GM18505 (cell line): ENCODE measurements around the gene OXA1L.
"Not testable (repeated sequence)": the region's sequence is repeated elsewhere in the genome, so short reads cannot be mapped to it uniquely, and the experiment has no call there.

ENCODE experiments used
- ATAC-seq: cut with Tn5 transposase; IDR thresholded peaks from one replicate; pipeline ENCODE4 v1.9.1; 2021; ENCODE audit not compliant: unreplicated experiment
- POLR2A ChIP-seq: IDR thresholded peaks from 4 replicates; pipeline ENCODE4 v1.6.1; 2011; ENCODE audit warnings: borderline replicate concordance; ENCODE audit not compliant: insufficient read depth, insufficient read length; ENCODE audit errors: extremely low read depth

OXA1L gene

GRCh38 chr14:22766457-22767322 is at the start of gene OXA1L:
Gene OXA1L (plus strand): TSS chr14:22766688. CDS start chr14:22766702, 14 bp downstream.
- TF ChIP-seq POLR2A, result peak; percentile 94
- ATAC-seq, result peak; percentile 75

- no peak for ATAC-seq
- no peak for TF ChIP-seq POLR2A
Observed at GRCh38 chr14:22718091-22718490, 48.4 kb upstream of the OXA1L start.

- no peak for ATAC-seq
- no peak for TF ChIP-seq POLR2A
Observed at GRCh38 chr14:22721213-22721612, 45.3 kb upstream of the OXA1L start.

GRCh38 chr14:22723815-22724214 is 42.7 kb upstream of the OXA1L start:
- ATAC-seq, result no peak
- no peak for TF ChIP-seq POLR2A

- ATAC-seq, result not testable (repeated sequence)
Observed at GRCh38 chr14:22724847-22725246, 41.6 kb upstream of the OXA1L start.

- ATAC-seq, result not testable (repeated sequence)
Observed at GRCh38 chr14:22725374-22725773, 41.1 kb upstream of the OXA1L start.

GRCh38 chr14:22726012-22726411 is 40.5 kb upstream of the OXA1L start:
- TF ChIP-seq POLR2A, result no peak
- ATAC-seq, result no peak

- not testable (repeated sequence) for ATAC-seq
Observed at GRCh38 chr14:22732062-22732461, 34.4 kb upstream of the OXA1L start.

- ATAC-seq, result no peak
Observed at GRCh38 chr14:22733829-22734228, 32.7 kb upstream of the OXA1L start.

GRCh38 chr14:22735096-22735495 is 31.4 kb upstream of the OXA1L start:
- TF ChIP-seq POLR2A, result no peak
- no peak for ATAC-seq

More at GRCh38 chr14:22733829-22734228, 32.7 kb upstream of the OXA1L start:
- no peak for TF ChIP-seq POLR2A

- not testable (repeated sequence) for ATAC-seq
Observed at GRCh38 chr14:22736384-22736783, 30.1 kb upstream of the OXA1L start.

GRCh38 chr14:22737052-22737451 is 29.4 kb upstream of the OXA1L start:
- no peak for TF ChIP-seq POLR2A
- peak; percentile 70 for ATAC-seq

GRCh38 chr14:22739423-22739822 is 27.1 kb upstream of the OXA1L start:
- no peak for ATAC-seq
- no peak for TF ChIP-seq POLR2A

GRCh38 chr14:22740020-22740419 is 26.5 kb upstream of the OXA1L start:
- ATAC-seq, result no peak
- TF ChIP-seq POLR2A, result no peak

GRCh38 chr14:22747769-22748168 is 18.7 kb upstream of the OXA1L start:
- ATAC-seq, result no peak
- TF ChIP-seq POLR2A, result no peak

- no peak for TF ChIP-seq POLR2A
- ATAC-seq, result no peak
Observed at GRCh38 chr14:22748206-22748605, 18.3 kb upstream of the OXA1L start.
